ENCODE measurements around the gene THBS2.

DNA sequence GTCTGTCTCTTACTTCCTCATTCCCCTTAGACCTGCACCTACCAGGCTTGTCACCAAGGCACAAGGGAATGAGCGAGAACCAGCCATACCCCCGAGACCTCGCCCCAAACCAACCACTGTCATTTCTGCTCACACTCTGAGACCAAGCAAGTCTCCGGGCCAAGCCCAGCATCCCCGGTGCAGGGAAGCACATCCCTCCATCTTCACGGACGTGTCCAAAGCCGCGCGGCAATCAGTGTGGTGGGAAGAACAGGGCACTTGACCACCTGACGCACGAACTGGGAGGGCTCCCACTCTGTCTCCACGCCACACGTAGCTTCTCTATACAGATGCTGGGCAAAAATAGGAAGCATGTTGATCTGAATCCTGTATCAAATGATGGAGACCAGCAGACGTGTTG lies 28.4 kb upstream of the THBS2 start:
- no peak for TF ChIP-seq EZH2 (IDR thresholded peaks at IDR 0.05; ENCODE audit: borderline replicate concordance, low read length)
- TF ChIP-seq, protein P1, sequence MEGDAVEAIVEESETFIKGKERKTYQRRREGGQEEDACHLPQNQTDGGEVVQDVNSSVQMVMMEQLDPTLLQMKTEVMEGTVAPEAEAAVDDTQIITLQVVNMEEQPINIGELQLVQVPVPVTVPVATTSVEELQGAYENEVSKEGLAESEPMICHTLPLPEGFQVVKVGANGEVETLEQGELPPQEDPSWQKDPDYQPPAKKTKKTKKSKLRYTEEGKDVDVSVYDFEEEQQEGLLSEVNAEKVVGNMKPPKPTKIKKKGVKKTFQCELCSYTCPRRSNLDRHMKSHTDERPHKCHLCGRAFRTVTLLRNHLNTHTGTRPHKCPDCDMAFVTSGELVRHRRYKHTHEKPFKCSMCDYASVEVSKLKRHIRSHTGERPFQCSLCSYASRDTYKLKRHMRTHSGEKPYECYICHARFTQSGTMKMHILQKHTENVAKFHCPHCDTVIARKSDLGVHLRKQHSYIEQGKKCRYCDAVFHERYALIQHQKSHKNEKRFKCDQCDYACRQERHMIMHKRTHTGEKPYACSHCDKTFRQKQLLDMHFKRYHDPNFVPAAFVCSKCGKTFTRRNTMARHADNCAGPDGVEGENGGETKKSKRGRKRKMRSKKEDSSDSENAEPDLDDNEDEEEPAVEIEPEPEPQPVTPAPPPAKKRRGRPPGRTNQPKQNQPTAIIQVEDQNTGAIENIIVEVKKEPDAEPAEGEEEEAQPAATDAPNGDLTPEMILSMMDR (IDR thresholded peaks at IDR 0.05; ENCODE audit: low read length): no peak

Data from OCI-LY1 (cell line).